Ishikawa (cell line): ENCODE data around the gene PNKP.

Experiments
- CEBPB ChIP-seq: IDR thresholded peaks from 2 replicates; pipeline ENCODE4 v1.6.1; 2012
- CREB1 ChIP-seq: IDR thresholded peaks from 2 replicates; pipeline ENCODE4 v1.6.1; 2012; ENCODE audit warnings: low read depth
- EGR1 ChIP-seq: IDR thresholded peaks from 2 replicates; pipeline ENCODE4 v1.6.1; 2012
- EP300 ChIP-seq: IDR thresholded peaks from 2 replicates; pipeline ENCODE4 v1.6.1; 2012; ENCODE audit warnings: borderline replicate concordance
- FOXM1 ChIP-seq: IDR thresholded peaks from 2 replicates; pipeline ENCODE4 v1.6.1; 2012; ENCODE audit warnings: low read depth, borderline replicate concordance
- MAX ChIP-seq: IDR thresholded peaks from 2 replicates; pipeline ENCODE4 v1.6.1; 2012
- NFIC ChIP-seq: IDR thresholded peaks from 2 replicates; pipeline ENCODE4 v1.6.1; 2012
- RAD21 ChIP-seq: IDR thresholded peaks from 2 replicates; pipeline ENCODE4 v1.6.1; 2012; ENCODE audit warnings: low read depth
- TAF1 ChIP-seq: IDR thresholded peaks from 2 replicates; pipeline ENCODE4 v1.6.1; 2012; ENCODE audit warnings: low read depth, mild to moderate bottlenecking
- TCF12 ChIP-seq: IDR thresholded peaks from 2 replicates; pipeline ENCODE4 v1.6.1; 2012; ENCODE audit warnings: low read depth
- TEAD4 ChIP-seq: IDR thresholded peaks from 2 replicates; pipeline ENCODE4 v1.6.1; 2012
- USF1 ChIP-seq: IDR thresholded peaks from 2 replicates; pipeline ENCODE4 v1.6.1; 2012
- YY1 ChIP-seq: IDR thresholded peaks from 2 replicates; pipeline ENCODE4 v1.6.1; 2012; ENCODE audit warnings: low read depth
- ZBTB7A ChIP-seq: IDR thresholded peaks from 2 replicates; pipeline ENCODE4 v1.6.1; 2012; ENCODE audit warnings: low read depth
- TF ChIP-seq, protein P1 (sequence below): IDR thresholded peaks from 2 replicates; pipeline ENCODE4 v1.6.1; 2012; ENCODE audit warnings: low read depth, mild to moderate bottlenecking

Gene PNKP

GRCh38 chr19:49856574-49857021 lies 10.8 kb downstream of the PNKP start:
- TF ChIP-seq CREB1, result no peak
- TF ChIP-seq MAX, result no peak
- no peak for TF ChIP-seq RAD21
- TF ChIP-seq, protein P1, sequence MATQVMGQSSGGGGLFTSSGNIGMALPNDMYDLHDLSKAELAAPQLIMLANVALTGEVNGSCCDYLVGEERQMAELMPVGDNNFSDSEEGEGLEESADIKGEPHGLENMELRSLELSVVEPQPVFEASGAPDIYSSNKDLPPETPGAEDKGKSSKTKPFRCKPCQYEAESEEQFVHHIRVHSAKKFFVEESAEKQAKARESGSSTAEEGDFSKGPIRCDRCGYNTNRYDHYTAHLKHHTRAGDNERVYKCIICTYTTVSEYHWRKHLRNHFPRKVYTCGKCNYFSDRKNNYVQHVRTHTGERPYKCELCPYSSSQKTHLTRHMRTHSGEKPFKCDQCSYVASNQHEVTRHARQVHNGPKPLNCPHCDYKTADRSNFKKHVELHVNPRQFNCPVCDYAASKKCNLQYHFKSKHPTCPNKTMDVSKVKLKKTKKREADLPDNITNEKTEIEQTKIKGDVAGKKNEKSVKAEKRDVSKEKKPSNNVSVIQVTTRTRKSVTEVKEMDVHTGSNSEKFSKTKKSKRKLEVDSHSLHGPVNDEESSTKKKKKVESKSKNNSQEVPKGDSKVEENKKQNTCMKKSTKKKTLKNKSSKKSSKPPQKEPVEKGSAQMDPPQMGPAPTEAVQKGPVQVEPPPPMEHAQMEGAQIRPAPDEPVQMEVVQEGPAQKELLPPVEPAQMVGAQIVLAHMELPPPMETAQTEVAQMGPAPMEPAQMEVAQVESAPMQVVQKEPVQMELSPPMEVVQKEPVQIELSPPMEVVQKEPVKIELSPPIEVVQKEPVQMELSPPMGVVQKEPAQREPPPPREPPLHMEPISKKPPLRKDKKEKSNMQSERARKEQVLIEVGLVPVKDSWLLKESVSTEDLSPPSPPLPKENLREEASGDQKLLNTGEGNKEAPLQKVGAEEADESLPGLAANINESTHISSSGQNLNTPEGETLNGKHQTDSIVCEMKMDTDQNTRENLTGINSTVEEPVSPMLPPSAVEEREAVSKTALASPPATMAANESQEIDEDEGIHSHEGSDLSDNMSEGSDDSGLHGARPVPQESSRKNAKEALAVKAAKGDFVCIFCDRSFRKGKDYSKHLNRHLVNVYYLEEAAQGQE, result no peak

DNA sequence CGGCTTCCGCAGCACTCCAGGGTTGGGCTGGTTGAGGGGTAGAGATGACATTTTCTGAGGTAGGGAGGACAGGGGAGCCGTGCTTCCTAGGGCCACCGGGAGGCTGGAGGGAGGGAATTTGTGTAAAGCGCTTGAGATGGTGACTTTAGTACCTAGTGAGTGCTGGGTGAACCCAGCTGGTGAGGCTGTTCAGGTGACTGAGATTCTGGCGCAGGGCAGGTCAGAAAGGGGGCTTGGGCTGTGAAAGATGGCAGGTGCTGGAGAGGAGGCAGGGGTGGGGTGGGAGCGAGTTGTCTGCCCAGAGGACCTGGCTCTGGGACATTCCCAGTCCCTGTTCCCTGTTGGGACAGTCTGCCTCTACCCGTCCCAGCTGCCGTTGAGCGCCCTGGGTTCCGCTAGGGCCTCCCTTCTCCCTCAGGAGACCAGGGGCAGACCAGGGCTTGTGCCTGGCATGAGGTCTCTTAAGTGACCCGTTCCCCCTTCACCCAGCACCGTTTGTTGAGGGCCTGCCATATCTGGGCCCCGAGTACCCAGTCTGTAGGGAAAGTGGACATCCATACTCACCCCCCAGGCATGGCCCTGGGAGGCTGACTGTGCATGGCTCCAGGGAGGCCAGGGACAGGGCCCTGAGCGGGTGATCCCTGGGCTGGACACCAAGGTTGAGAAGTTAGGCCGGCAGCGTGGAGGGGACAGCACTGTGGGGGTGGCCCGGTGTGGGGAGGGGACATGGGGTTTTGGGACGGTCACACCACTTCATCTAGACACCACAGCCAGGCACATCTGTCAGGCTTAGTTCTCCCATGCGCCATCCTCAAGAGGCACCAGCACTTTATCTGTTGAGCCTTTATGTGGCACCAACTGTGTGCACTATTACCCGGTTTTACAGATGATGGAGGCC lies 11.5 kb downstream of the PNKP start:
- no peak for TF ChIP-seq TAF1
- no peak for TF ChIP-seq EGR1
- no peak for TF ChIP-seq NFIC
- TF ChIP-seq USF1, result no peak
- no peak for TF ChIP-seq CREB1
- no peak for TF ChIP-seq MAX
- no peak for TF ChIP-seq TEAD4
- no peak for TF ChIP-seq TCF12
- no peak for TF ChIP-seq RAD21
- no peak for TF ChIP-seq EP300
- TF ChIP-seq ZBTB7A, result no peak
- no peak for TF ChIP-seq CEBPB
- TF ChIP-seq, protein P1, result no peak
- no peak for TF ChIP-seq YY1
- TF ChIP-seq FOXM1, result no peak

DNA sequence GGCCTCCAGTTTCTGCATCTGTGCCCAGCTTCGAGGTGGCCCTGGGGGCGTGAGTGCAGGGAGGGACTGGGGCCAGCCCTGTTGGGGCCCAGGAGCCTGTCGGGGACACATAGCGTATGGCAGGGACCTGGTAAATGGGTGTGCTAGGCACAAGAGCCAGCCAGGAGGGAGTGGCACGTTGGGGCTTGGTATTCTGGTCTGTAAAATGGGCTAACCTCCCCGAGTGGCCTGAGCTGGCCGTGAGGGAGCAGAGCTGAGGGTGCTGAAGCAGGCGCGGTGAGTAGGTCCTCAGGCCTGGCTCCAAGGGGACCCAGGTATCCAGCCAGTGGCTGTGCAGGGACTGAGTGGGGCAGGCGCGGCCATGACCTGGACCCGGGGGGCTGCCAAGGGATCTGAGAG lies 12.1 kb downstream of the PNKP start:
- TF ChIP-seq TAF1 (no peak), EGR1 (no peak), YY1 (no peak), FOXM1 (no peak), CEBPB (no peak), MAX (no peak), NFIC (no peak), TEAD4 (no peak)
- TF ChIP-seq, protein P1, result no peak

- no peak for TF ChIP-seq MAX
- TF ChIP-seq YY1, result no peak
- TF ChIP-seq CREB1, result no peak
- TF ChIP-seq NFIC, result no peak
- no peak for TF ChIP-seq RAD21
- TF ChIP-seq TCF12, result no peak
- no peak for TF ChIP-seq TAF1
- TF ChIP-seq TEAD4, result no peak
- TF ChIP-seq CEBPB, result no peak
- TF ChIP-seq ZBTB7A, result no peak
- no peak; the same call in 1 of the 2 replicates for TF ChIP-seq EP300
- no peak for TF ChIP-seq EGR1
- no peak for TF ChIP-seq FOXM1
These were observed 12.8 kb downstream of the PNKP start for GRCh38 chr19:49854378-49855263.
